GM20431 (cell line): ENCODE results near the gene GJA4.

Source experiments
- in situ Hi-C: fragments of 300-500 bp; cut with MseI, MboI; formaldehyde crosslinking; loops from one replicate; pipeline ENCODE4 v1.15.0; 2020; ENCODE audit warnings: low sequenced_read_pairs; ENCODE audit not compliant: unreplicated experiment

Gene GJA4

DNA sequence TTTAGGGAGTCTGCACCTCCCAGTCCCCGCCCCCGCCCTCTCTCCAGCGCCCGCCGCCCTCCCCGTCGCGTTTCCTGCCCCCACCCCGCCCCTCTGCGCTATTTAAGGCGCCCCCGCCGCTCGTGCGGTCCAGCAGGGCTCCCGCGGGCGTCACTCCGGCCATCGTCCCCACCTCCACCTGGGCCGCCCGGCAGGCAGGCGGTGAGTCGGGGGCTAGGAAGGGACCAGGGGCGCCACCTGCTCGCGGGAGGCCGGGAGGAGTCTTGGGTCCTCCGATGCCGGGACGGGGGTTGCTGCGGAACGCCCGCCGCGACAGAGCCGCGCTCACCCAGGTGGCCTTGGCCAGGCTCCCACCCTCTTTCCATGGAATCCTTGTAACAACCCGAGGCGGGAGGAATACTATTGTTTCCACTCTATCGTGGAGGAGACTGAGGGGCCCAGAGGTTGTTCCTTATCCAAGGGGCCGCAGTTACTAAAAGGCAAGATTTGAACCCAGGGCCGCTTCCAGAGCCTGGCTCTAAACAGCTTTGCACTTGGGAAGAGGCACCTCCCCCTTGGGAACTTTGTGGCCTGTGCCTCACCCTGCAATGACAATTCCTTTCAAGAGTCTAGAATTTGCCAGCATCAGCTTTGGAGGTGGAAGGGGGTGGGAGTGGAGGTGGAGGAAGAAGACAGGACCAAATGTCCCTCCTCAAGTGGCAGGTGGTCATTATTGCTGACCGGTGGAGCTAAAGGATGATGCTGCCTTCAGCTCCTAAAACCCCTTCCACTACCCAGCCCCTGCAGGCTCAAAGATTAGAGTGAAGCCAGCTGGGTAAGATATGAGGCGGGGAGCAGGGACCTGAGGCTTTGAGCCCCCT is at the start of gene GJA4:
Gene GJA4, plus strand, starts transcription at position 132 of the 860 bp plus-strand sequence. CDS start 1,215 bp downstream, outside the sequence.
- in situ Hi-C loops, result no loop called here

DNA sequence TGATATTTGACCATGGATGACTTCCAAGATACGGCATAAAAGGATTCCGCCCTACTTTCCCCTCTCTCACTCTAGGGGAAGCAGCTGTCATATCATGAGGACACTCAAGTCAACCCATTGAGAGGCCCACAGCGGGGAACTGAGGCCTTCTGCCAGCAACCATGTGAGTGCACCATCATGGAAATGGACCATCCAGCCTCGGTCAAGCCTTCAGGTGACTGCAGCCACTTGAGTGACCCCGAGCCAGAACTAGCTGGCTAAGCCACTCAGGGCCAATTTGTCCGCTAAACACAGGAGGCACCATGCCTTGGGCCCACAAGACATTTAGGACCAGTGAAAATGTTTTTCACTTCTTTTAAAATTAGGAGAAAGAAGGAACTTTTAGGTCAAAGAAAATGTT is 49.0 kb upstream of the GJA4 start:
- in situ Hi-C loops, result loop anchor here (25.0 kb wide), 1 partner anchor 1106 kb away; no protein-coding TSS in a partner anchor

DNA sequence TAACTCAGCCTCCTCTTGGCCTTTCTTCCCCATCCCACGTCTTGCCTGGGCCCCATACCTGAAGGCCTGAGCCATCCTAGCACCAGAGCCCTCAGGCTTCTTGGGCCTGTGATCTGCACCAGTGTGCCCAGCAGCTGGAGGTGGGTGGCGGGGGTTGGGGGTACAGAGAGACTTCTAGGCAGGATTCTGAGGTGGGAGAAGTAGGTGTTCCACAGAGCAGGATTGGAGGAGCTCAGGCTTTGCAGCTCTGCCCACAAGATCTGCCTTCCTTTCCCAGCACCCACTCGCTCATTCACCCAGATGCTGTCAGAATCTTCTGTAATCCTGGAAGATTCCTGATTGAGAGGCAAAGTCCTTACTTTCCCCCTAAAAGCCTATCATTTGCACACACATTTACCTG is 47.9 kb upstream of the GJA4 start:
- in situ Hi-C loops, result loop anchor here (25.0 kb wide), 1 partner anchor 1108 kb away; no protein-coding TSS in a partner anchor

DNA sequence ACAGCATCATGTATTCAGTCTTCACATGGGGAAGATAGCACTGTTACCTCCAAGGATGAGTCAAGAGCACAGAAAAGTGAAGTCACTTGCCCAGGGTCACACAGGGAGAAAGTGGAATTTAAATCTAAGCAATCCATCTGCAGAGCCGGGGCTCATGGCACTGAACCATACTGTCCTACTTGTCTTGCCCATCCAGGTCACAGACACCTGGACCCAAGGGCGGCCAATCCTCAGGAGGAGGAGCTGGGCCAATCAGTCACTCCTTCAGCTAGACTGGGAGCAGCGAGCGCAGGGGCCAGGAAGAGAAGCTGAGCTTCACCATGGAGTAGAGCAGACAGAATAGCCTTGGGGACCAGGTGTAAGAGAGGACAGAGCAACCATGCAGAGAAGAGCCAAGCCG is 47.1 kb upstream of the GJA4 start:
- in situ Hi-C loops, result loop anchor here (25.0 kb wide), 1 partner anchor 1108 kb away; no protein-coding TSS in a partner anchor

GRCh38 chr1:34746101-34746500 is 46.7 kb upstream of the GJA4 start:
- in situ Hi-C loops, result loop anchor here (25.0 kb wide), 1 partner anchor 1109 kb away; no protein-coding TSS in a partner anchor

DNA sequence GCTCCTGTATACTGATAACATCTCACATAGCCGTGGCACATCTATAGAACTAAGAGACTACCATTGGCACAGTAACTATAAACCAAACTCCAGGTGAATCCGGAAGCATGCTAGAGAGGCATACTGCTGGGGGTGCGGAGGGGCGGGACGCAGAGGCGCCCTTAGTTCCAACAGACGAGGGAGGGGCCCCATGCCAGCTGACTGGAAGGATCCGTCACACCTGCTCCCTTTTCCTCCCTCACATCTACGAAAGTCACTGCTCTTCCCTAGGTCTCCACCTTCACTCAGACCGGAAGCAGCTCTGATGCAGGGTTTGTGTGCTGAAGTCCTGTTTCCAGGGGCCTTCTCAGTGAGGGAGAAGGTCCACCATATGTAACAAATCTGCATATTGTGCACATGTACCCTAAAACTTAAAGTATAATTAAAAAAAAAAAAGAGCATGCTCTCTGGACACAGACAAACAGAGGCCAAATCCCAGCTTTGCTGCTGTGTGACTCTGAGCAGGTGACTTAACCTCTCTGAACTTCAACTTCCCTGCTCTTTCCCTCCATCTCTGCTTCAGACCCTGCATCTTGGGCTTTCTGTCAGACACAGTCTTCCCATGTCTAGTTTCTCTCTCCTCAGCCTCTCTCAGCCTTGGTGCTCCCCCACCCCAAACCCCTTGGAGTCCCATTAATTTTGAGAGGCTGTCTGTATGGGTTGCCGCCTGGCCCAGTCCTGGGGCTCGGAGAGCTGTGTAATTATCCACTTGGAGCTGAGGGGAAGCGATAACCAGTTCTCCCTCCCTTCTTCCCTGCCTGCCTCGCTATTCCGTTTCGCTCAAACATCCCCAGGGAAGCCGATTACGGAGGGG is 45.8 kb upstream of the GJA4 start:
- in situ Hi-C loops, result loop anchor here (25.0 kb wide), 1 partner anchor 1110 kb away; no protein-coding TSS in a partner anchor

DNA sequence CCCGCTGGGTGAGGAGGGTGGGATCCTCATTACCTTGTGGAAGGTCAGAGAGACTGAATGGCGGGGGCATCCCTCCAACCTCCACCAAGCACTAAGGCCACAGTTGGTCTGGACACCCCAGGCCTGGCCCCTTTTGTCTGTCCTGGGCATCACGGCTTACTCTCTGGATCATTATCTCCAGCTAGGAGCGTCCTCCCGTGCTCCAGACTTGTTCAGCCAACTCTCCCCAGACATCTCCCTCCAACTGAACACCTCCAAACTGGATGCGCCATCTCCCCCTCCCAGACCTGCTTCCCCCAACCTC is 45.2 kb upstream of the GJA4 start:
- in situ Hi-C loops, result loop anchor here (25.0 kb wide), 1 partner anchor 1110 kb away; no protein-coding TSS in a partner anchor

DNA sequence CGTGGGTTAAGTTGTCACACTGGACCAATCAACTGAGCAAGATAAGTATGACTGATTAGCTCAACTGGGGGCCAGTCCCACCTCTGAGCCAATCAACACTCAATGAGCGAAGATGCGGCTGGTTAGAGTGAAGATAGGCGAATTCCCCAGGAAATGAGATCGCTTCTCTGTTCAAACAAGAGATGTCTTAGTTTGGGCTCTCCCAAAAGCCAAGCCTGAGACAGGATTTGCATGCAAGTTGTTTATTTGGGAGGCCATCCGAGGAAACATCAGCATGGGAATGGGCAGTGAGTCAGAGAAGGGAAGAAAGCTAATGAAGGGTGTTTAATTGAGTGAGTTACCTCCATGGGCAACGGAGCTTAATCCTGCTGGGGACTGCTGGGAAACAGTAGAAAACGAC is 42.8 kb upstream of the GJA4 start:
- in situ Hi-C loops, result loop anchor here (25.0 kb wide), 1 partner anchor 1113 kb away; no protein-coding TSS in a partner anchor

GRCh38 chr1:34750610-34751009 is 42.2 kb upstream of the GJA4 start:
- in situ Hi-C loops, result no loop called here

GRCh38 chr1:34753163-34753562 is 39.6 kb upstream of the GJA4 start:
- in situ Hi-C loops, result no loop called here

GRCh38 chr1:34754964-34755637 is 37.7 kb upstream of the GJA4 start, which contains the start of gene GJB5:
GJB5 (plus strand) TSS chr1:34755047; CDS start chr1:34757331, 2,284 bp downstream.
- in situ Hi-C loops, result no loop called here

- in situ Hi-C loops, result no loop called here
Measured at GRCh38 chr1:34755961-34756360, 36.8 kb upstream of the GJA4 start.

GRCh38 chr1:34757386-34757785 is 35.4 kb upstream of the GJA4 start:
- in situ Hi-C loops, result no loop called here

- in situ Hi-C loops, result no loop called here
Measured at GRCh38 chr1:34758751-34759150, 34.0 kb upstream of the GJA4 start.

DNA sequence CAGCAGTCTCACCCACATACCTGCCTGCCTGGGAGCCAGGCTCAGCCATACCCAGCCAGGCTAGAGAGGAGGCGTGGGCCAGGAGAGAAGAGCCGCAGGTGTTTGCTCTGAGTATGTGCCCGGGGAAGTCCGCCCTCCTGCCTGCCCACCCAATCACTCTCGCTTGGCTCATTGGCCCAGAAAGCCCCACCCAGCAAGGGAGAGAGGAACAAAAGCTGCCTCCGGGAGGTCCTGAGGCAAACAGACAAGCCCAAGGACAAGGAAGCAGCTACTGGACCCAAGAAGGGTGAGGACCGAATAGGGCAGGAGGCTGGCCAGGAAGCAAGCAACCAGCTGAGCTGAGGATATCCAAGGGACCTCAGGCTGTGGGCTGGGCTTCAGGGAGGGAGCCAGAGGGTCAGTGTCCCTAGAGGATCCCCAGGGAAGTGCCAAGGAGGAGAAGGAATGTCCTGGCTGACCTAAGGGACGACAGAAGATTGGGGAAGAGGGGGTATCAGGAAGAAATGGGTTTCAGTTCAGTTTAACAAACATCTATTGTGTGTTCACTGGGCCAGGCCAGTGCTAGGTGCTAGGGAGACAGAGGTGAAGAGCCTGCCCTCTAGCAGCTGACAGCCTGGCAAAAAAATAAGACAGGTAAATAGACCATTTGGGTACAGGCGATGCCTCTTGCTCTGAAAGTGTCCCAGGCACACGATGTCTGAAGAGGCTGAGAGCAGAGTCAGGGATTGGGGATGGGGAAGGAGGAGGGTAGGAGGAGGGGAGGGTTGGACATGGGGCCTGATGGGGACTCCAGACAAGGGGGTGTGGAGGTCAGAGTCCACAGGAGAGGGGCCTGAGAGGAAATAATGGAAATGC is 33.1 kb upstream of the GJA4 start, which contains the start of gene GJB4:
Gene GJB4, plus strand, starts transcription at position 238 of the 855 bp plus-strand sequence. CDS start 1,515 bp downstream, outside the sequence.
- in situ Hi-C loops, result no loop called here

- in situ Hi-C loops, result no loop called here
Measured at GRCh38 chr1:34761176-34761761, 31.5 kb upstream of the GJA4 start.

GRCh38 chr1:34761776-34762307 is 31.0 kb upstream of the GJA4 start:
- in situ Hi-C loops, result no loop called here

GRCh38 chr1:34762474-34763141 is 30.2 kb upstream of the GJA4 start:
- in situ Hi-C loops, result no loop called here
